Peyer's patch (tissue), 4 donors: ENCODE measurements around the gene MYH13.

Experiments
- POLR2A ChIP-seq, 2 donors: fragments of 450-650 bp; IDR thresholded peaks; one replicate each; pipeline ENCODE4 v1.5.1; 2017; ENCODE audit warnings: antibody characterized with exemption in 2 of 2, mild to moderate bottlenecking in 2 of 2, moderate library complexity in 2 of 2
- TF ChIP-seq, protein P1 (sequence below), 6 experiments: fragments of 450-650 bp in 4 of 6; fragments of 200-600 bp in 2 of 6; sonication (generic) in 1 of 6; IDR thresholded peaks; one replicate each; pipeline ENCODE4 v1.5.1; 2017 to 2019; ENCODE audit warnings: antibody characterized with exemption in 6 of 6, mild to moderate bottlenecking in 3 of 6, moderate library complexity in 1 of 6

DNA sequence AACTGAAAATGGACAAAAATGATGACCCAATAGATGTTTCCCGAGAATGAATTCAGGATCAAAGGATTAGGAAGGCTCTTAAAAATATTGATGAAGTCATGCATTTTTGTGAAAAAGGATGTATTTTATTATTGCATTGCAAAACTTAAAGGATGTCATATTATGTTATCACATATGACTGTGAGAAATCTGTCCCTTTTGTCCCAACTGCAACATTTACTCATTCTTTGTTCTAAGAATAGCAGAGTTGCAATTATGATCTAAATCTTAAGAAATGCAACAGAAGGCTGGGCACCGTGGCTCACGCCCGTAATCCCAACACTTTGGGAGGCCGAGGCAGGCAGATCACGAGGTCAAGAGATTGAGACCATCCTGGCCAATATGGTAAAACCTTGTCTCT lies 13.1 kb upstream of the MYH13 start:
- TF ChIP-seq, protein P1, sequence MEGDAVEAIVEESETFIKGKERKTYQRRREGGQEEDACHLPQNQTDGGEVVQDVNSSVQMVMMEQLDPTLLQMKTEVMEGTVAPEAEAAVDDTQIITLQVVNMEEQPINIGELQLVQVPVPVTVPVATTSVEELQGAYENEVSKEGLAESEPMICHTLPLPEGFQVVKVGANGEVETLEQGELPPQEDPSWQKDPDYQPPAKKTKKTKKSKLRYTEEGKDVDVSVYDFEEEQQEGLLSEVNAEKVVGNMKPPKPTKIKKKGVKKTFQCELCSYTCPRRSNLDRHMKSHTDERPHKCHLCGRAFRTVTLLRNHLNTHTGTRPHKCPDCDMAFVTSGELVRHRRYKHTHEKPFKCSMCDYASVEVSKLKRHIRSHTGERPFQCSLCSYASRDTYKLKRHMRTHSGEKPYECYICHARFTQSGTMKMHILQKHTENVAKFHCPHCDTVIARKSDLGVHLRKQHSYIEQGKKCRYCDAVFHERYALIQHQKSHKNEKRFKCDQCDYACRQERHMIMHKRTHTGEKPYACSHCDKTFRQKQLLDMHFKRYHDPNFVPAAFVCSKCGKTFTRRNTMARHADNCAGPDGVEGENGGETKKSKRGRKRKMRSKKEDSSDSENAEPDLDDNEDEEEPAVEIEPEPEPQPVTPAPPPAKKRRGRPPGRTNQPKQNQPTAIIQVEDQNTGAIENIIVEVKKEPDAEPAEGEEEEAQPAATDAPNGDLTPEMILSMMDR (IDR thresholded peaks at IDR 0.05), result no peak
- TF ChIP-seq POLR2A (IDR thresholded peaks at IDR 0.05), result no peak
